ENCODE data around the gene IGFLR1. TPM values are rescaled to one million over a fixed set of nuclear protein-coding genes. Genes with fewer than 3 reads are reported as not detected.
A peak's percentile ranks its signal among the peaks of the same experiment; 100 is the strongest.

Gene IGFLR1
- total and polyA plus RNA-seq, 9 of the 15 experiments (the other 6 are each of a cell fraction or from before 2014, with no cell fraction given) = 1.0 to 14.3 (median 4.6) TPM

DNA sequence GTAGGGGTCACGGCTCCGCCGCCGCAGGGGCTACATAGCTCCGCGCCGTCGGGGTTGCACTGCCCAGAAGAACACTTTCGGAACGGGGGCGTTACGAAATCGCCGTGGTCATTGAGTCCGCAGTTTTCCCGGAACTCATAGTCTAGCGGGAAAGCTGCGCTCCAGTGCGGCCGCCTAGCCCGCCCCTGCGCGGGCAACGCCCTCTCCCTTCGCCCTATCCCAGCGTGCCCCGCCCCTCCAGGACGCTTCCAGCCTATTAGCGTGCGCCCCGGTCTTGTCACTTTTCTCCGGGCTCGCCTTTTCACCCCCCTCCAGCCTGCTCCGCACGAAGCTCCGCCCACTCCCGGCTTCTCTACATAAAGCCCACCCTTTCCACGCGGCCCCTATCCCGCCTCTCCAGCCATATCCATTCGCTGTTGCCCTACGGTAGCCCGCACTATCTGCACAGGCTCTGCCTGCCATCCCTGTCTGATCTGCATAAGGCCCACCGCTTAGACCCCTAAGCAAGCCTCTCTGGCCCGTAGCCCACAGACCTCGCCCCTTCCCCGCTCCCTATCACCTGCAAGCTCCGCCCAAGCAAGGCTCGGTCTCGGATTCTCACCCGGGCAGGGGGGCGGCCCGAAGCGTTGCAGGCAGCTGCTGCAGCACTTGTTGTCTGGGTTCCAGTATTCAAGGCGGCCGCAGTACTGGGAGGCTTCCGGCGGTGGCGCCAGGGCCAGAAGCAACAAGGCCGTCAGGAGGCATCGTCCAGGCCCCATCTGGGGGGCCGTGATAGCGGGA is 1.6 kb downstream of the IGFLR1 start (continued):
- TF ChIP-seq OTX1 (CRISPR knock-in tag; IDR thresholded peaks at IDR 0.05) (no peak), ZNF121 (CRISPR knock-in tag; conservative IDR thresholded peaks at IDR 0.05) (no peak), ZZZ3 (IDR thresholded peaks at IDR 0.05) (no peak), LEF1 (IDR thresholded peaks at IDR 0.05) (0 out of 2 replicates have a peak, but pooled peaks have one; percentile 11), PHB2 (IDR thresholded peaks at IDR 0.05; ENCODE audit: low read depth) (no peak), RBBP5 (IDR thresholded peaks at IDR 0.05; ENCODE audit: borderline replicate concordance, insufficient read depth, low read length, poor library complexity, severe bottlenecking) (no peak), JUND (IDR thresholded peaks at IDR 0.05; ENCODE audit: borderline replicate concordance, low read depth, low read length) (peak; percentile 11; the same call in 1 of the 2 replicates), JUND (tag; IDR thresholded peaks at IDR 0.05; ENCODE audit: borderline replicate concordance, low read depth, low read length) (no peak; the same call in 2 of the 3 replicates), ZSCAN29 (IDR thresholded peaks at IDR 0.05) (no peak), FOSL1 (tag; conservative IDR thresholded peaks at IDR 0.05) (no peak), JUN (IDR thresholded peaks at IDR 0.05; ENCODE audit: borderline replicate concordance, low read depth, low read length) (no peak; the same call in 1 of the 2 replicates), JUN (CRISPR knock-in tag; IDR thresholded peaks at IDR 0.05; ENCODE audit: borderline replicate concordance) (peak; percentile 78; the same call in 1 of the 2 replicates), SNRNP70 (optimal IDR thresholded peaks at IDR 0.05; ENCODE audit: low read depth, low read length) (no peak), ZC3H11A (IDR thresholded peaks at IDR 0.05; ENCODE audit: low read depth, low read length) (no peak), KAT8 (IDR thresholded peaks at IDR 0.05; ENCODE audit: low read depth) (no peak), ZC3H8 (IDR thresholded peaks at IDR 0.05) (no peak), POLR2H (tag; IDR thresholded peaks at IDR 0.05; ENCODE audit: low read depth) (peak; percentile 18; the same call in 1 of the 2 replicates), BRD9 (IDR thresholded peaks at IDR 0.05; ENCODE audit: low read depth, partially characterized antibody) (peak; percentile 49), ZBED1 (IDR thresholded peaks at IDR 0.05) (no peak), FOXA1 (IDR thresholded peaks at IDR 0.05; ENCODE audit: borderline replicate concordance) (no peak), TCF3 (CRISPR knock-in tag; IDR thresholded peaks at IDR 0.05) (peak; percentile 73)
- TF ChIP-seq, protein P1, sequence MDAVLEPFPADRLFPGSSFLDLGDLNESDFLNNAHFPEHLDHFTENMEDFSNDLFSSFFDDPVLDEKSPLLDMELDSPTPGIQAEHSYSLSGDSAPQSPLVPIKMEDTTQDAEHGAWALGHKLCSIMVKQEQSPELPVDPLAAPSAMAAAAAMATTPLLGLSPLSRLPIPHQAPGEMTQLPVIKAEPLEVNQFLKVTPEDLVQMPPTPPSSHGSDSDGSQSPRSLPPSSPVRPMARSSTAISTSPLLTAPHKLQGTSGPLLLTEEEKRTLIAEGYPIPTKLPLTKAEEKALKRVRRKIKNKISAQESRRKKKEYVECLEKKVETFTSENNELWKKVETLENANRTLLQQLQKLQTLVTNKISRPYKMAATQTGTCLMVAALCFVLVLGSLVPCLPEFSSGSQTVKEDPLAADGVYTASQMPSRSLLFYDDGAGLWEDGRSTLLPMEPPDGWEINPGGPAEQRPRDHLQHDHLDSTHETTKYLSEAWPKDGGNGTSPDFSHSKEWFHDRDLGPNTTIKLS (IDR thresholded peaks at IDR 0.05; ENCODE audit: borderline replicate concordance, low read depth) = no peak; the same call in none of the 2 replicates
- TF ChIP-seq, protein P2, sequence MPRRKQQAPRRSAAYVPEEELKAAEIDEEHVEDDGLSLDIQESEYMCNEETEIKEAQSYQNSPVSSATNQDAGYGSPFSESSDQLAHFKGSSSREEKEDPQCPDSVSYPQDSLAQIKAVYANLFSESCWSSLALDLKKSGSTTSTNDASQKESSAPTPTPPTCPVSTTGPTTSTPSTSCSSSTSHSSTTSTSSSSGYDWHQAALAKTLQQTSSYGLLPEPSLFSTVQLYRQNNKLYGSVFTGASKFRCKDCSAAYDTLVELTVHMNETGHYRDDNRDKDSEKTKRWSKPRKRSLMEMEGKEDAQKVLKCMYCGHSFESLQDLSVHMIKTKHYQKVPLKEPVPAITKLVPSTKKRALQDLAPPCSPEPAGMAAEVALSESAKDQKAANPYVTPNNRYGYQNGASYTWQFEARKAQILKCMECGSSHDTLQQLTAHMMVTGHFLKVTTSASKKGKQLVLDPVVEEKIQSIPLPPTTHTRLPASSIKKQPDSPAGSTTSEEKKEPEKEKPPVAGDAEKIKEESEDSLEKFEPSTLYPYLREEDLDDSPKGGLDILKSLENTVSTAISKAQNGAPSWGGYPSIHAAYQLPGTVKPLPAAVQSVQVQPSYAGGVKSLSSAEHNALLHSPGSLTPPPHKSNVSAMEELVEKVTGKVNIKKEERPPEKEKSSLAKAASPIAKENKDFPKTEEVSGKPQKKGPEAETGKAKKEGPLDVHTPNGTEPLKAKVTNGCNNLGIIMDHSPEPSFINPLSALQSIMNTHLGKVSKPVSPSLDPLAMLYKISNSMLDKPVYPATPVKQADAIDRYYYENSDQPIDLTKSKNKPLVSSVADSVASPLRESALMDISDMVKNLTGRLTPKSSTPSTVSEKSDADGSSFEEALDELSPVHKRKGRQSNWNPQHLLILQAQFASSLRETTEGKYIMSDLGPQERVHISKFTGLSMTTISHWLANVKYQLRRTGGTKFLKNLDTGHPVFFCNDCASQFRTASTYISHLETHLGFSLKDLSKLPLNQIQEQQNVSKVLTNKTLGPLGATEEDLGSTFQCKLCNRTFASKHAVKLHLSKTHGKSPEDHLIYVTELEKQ (CRISPR knock-in tag; IDR thresholded peaks at IDR 0.05) = no peak
- TF ChIP-seq, protein P3, sequence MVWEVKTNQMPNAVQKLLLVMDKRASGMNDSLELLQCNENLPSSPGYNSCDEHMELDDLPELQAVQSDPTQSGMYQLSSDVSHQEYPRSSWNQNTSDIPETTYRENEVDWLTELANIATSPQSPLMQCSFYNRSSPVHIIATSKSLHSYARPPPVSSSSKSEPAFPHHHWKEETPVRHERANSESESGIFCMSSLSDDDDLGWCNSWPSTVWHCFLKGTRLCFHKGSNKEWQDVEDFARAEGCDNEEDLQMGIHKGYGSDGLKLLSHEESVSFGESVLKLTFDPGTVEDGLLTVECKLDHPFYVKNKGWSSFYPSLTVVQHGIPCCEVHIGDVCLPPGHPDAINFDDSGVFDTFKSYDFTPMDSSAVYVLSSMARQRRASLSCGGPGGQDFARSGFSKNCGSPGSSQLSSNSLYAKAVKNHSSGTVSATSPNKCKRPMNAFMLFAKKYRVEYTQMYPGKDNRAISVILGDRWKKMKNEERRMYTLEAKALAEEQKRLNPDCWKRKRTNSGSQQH (CRISPR knock-in tag; IDR thresholded peaks at IDR 0.05) = no peak
